ENCODE measurements around the gene XYLB. TPM values are rescaled to one million over a fixed set of nuclear protein-coding genes. Genes with fewer than 3 reads are reported as not detected.

The XYLB gene
- total RNA-seq, 1 experiment from 2014 or later = 3.3 TPM

DNA sequence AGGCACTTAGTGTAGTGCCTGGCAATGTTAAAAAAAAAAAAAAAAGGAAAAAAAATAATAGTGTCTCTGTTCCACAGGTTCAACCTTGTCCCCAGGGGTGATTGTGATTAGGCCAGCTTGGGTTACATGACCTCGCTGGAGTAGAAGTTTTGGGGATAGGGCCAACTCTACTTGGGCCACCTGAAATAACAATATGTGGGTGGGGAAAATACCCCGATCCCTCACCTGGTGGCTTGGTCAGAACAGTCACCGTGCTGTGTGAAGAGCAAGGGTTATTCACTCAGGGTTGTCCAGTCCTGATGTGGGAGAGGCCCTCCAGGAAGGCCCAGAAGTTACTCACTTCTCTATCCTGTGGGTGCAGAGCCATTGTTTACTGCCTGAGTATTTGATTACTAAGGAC lies 19.5 kb downstream of the XYLB start:
- no peak for DNase-seq (ENCODE audit: low spot score)
- Mint-ChIP-seq H3K27ac (no peak overlapping the region), H3K9me3 (peaks cover 11% of the 10 kb centered on the region), H3K36me3 (peaks cover 29% of the 10 kb centered on the region), H3K27me3 (ENCODE audit: low read depth) (no peaks in the 10 kb centered on the region), H3K4me3 (no peak overlapping the region), H3K4me1 (no peaks in the 10 kb centered on the region)
- ChIA-PET CTCF (no interaction called here), POLR2A (no interaction called here)
- ATAC-seq = no peak
- TF ChIP-seq NFATC4 (CRISPR knock-in tag; IDR thresholded peaks at IDR 0.05) (no peak), FOXJ3 (CRISPR knock-in tag; IDR thresholded peaks at IDR 0.05; ENCODE audit: borderline replicate concordance) (no peak), NR2C2 (CRISPR knock-in tag; IDR thresholded peaks at IDR 0.05) (no peak), TCF7 (CRISPR knock-in tag; IDR thresholded peaks at IDR 0.05; ENCODE audit: low read depth) (no peak), IRF2 (CRISPR knock-in tag; IDR thresholded peaks at IDR 0.05; ENCODE audit: borderline replicate concordance, low read depth) (no peak), TEAD4 (CRISPR knock-in tag; IDR thresholded peaks at IDR 0.05) (no peak), ZNF138 (CRISPR knock-in tag; conservative IDR thresholded peaks at IDR 0.05) (no peak), ZNF232 (CRISPR knock-in tag; IDR thresholded peaks at IDR 0.05) (no peak), ATF1 (CRISPR knock-in tag; IDR thresholded peaks at IDR 0.05) (no peak), GTF2I (CRISPR knock-in tag; conservative IDR thresholded peaks at IDR 0.05) (no peak), ZNF396 (CRISPR knock-in tag; IDR thresholded peaks at IDR 0.05; ENCODE audit: borderline replicate concordance) (no peak), FOXP1 (CRISPR knock-in tag; IDR thresholded peaks at IDR 0.05; ENCODE audit: borderline replicate concordance) (no peak)
- TF ChIP-seq, protein P1, sequence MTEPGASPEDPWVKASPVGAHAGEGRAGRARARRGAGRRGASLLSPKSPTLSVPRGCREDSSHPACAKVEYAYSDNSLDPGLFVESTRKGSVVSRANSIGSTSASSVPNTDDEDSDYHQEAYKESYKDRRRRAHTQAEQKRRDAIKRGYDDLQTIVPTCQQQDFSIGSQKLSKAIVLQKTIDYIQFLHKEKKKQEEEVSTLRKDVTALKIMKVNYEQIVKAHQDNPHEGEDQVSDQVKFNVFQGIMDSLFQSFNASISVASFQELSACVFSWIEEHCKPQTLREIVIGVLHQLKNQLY (CRISPR knock-in tag; IDR thresholded peaks at IDR 0.05) = no peak

DNA sequence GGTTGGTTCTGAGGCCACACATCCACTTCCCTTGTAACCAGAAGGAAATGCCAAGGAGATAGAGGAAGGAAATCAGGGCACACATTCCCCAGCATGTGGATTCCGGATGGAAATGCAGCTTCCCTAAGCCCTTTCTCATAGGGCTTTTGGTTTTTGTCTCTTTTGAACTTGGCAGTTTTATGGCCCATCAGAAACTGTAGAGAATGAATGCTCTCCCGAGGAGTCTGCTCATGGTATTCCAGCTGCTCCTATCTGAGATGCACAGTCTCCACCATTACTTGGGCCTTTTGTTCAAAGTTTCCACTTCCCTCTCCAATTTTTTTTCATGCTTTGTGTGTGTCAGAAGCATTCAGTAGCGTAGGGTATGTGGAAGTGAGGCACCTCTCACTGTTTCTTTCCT lies 21.2 kb downstream of the XYLB start:
- Mint-ChIP-seq H3K4me1 (no peaks in the 10 kb centered on the region), H3K9me3 (peaks cover 11% of the 10 kb centered on the region), H3K4me3 (no peak overlapping the region), H3K27ac (no peak overlapping the region), H3K27me3 (ENCODE audit: low read depth) (no peaks in the 10 kb centered on the region), H3K36me3 (peaks cover 30% of the 10 kb centered on the region)
- no peak for ATAC-seq
- POLR2A ChIA-PET = no interaction called here
- CTCF ChIA-PET = no interaction called here
- DNase-seq (ENCODE audit: low spot score) = no peak
- no peak for TF ChIP-seq ESRRA (CRISPR knock-in tag; IDR thresholded peaks at IDR 0.05; ENCODE audit: borderline replicate concordance)
- no peak for TF ChIP-seq HMGA2 (CRISPR knock-in tag; IDR thresholded peaks at IDR 0.05)
- TF ChIP-seq, protein P1 (CRISPR knock-in tag; IDR thresholded peaks at IDR 0.05) = no peak
- no peak for TF ChIP-seq ELF4 (CRISPR knock-in tag; IDR thresholded peaks at IDR 0.05; ENCODE audit: low read depth)
- TF ChIP-seq, protein P2, sequence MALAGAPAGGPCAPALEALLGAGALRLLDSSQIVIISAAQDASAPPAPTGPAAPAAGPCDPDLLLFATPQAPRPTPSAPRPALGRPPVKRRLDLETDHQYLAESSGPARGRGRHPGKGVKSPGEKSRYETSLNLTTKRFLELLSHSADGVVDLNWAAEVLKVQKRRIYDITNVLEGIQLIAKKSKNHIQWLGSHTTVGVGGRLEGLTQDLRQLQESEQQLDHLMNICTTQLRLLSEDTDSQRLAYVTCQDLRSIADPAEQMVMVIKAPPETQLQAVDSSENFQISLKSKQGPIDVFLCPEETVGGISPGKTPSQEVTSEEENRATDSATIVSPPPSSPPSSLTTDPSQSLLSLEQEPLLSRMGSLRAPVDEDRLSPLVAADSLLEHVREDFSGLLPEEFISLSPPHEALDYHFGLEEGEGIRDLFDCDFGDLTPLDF (CRISPR knock-in tag; IDR thresholded peaks at IDR 0.05) = no peak
- no peak for TF ChIP-seq RELA (CRISPR knock-in tag; IDR thresholded peaks at IDR 0.05; ENCODE audit: borderline replicate concordance)
- TF ChIP-seq, protein P3, sequence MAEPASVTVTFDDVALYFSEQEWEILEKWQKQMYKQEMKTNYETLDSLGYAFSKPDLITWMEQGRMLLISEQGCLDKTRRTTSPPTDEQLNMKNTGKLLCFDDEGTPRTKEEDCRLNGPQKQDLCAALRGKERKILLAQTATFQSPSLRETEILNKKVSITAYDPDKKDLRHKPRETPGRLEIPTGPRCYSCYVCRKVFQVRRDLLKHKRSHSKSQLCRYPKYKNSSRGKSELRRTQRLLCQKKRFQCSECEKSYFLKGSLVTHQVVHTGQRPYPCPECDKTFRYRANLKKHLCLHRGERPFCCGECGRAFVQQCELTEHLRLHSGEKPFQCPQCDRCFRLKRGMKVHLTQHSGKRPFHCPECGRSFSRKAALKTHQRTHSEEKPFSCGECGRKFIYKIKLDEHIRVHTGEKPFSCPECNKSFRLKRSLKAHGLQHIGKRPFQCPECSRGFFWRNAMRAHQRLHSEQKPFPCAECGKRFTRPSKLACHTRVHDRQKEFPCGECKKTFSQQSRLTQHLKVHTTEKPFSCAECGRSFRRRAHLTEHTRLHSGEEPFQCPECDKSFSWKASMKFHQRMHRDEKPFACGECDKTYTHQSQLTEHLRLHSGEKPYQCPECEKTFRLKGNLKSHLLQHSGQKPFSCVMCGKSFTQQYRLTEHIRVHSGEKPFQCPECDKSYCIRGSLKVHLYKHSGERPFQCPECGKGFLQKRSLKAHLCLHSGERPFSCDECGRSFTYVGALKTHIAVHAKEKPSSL (CRISPR knock-in tag; conservative IDR thresholded peaks at IDR 0.05) = no peak
- TF ChIP-seq MYBL2 (CRISPR knock-in tag; IDR thresholded peaks at IDR 0.05) = no peak
- no peak for TF ChIP-seq CBFB (CRISPR knock-in tag; IDR thresholded peaks at IDR 0.05; ENCODE audit: low read depth)
